Mesenchymal stem cell (in vitro differentiated cells and primary cell): ENCODE data around the gene DEPDC4.

Experiments
- DNase-seq: peaks from one replicate; pipeline ENCODE4 v3.0.0-alpha.2; 2013
- H2AFZ ChIP-seq: one replicate; pipeline ENCODE4 v1.6.1; 2013; ENCODE audit warnings: low read depth, mild to moderate bottlenecking, control low read depth, inconsistent platforms, low read length, moderate library complexity
- H2AK5ac ChIP-seq: 2 replicates; pipeline ENCODE4 v1.6.1; 2013; ENCODE audit warnings: low read length, moderate library complexity, mild to moderate bottlenecking, inconsistent platforms; ENCODE audit not compliant: severe bottlenecking
- H2BK120ac ChIP-seq: one replicate; pipeline ENCODE4 v1.6.1; 2013; ENCODE audit warnings: low read depth, mild to moderate bottlenecking, inconsistent platforms, low read length, moderate library complexity
- H2BK12ac ChIP-seq, 2 experiments: one replicate each; pipeline ENCODE4 v1.6.1; 2013; ENCODE audit warnings: inconsistent platforms in 2 of 2, low read length in 2 of 2, mild to moderate bottlenecking in 2 of 2, moderate library complexity in 2 of 2, control low read depth in 1 of 2
- H2BK15ac ChIP-seq: one replicate; pipeline ENCODE4 v1.6.1; 2013; ENCODE audit warnings: mild to moderate bottlenecking, low read depth, inconsistent platforms; ENCODE audit not compliant: poor library complexity, severe bottlenecking
- H2BK5ac ChIP-seq: 2 replicates; pipeline ENCODE4 v1.6.1; 2013; ENCODE audit warnings: low read depth, mild to moderate bottlenecking, low read length, control low read depth, inconsistent platforms; ENCODE audit not compliant: poor library complexity, severe bottlenecking
- H3K14ac ChIP-seq, 2 experiments: one replicate each; pipeline ENCODE4 v1.6.1; 2013; ENCODE audit warnings: inconsistent platforms in 2 of 2, low read length in 2 of 2, control low read depth in 1 of 2, mild to moderate bottlenecking in 1 of 2, moderate library complexity in 1 of 2
- H3K18ac ChIP-seq, 2 experiments: one replicate each; pipeline ENCODE4 v1.6.1; 2013; ENCODE audit warnings: inconsistent platforms in 2 of 2, low read length in 2 of 2, control low read depth in 1 of 2, low read depth in 1 of 2, mild to moderate bottlenecking in 1 of 2
- H3K23ac ChIP-seq, 2 experiments: one replicate each; pipeline ENCODE4 v1.6.1; 2013; ENCODE audit warnings: inconsistent platforms in 2 of 2, low read length in 2 of 2, mild to moderate bottlenecking in 2 of 2, moderate library complexity in 2 of 2, control low read depth in 1 of 2
- H3K27ac ChIP-seq: 2 replicates; pipeline ENCODE4 v1.5.1; 2013; ENCODE audit warnings: mild to moderate bottlenecking, moderate library complexity, low read length, control low read depth, inconsistent platforms; ENCODE audit not compliant: poor library complexity, severe bottlenecking
- H3K27me3 ChIP-seq, 2 experiments: 2 replicates each; pipeline versions ENCODE4 v1.6.1 to v1.7.0; 2013; ENCODE audit warnings: low read length in 2 of 2, mild to moderate bottlenecking in 2 of 2, moderate library complexity in 2 of 2, control low read depth in 1 of 2, inconsistent platforms in 1 of 2; ENCODE audit not compliant: control insufficient read depth in 1 of 2, insufficient read depth in 1 of 2
- H3K36me3 ChIP-seq, 2 experiments: 2 replicates each; pipeline versions ENCODE4 v1.6.1 to v1.7.0; 2013; ENCODE audit warnings: low read length in 2 of 2, control low read depth in 1 of 2, inconsistent platforms in 1 of 2, low read depth in 1 of 2, mild to moderate bottlenecking in 1 of 2; ENCODE audit not compliant: insufficient read depth in 2 of 2, control insufficient read depth in 1 of 2
- H3K4ac ChIP-seq, 2 experiments: one replicate each; pipeline ENCODE4 v1.6.1; 2013; ENCODE audit warnings: inconsistent platforms in 2 of 2, low read length in 2 of 2, mild to moderate bottlenecking in 2 of 2, moderate library complexity in 2 of 2, control low read depth in 1 of 2, low read depth in 1 of 2
- H3K4me1 ChIP-seq: 2 replicates; pipeline ENCODE4 v1.6.1; 2013; ENCODE audit warnings: low read depth, low read length, control low read depth; ENCODE audit not compliant: control insufficient read depth, insufficient read depth
- H3K4me2 ChIP-seq: 2 replicates; pipeline ENCODE4 v1.6.1; 2013; ENCODE audit warnings: low read length, mild to moderate bottlenecking, inconsistent platforms; ENCODE audit not compliant: poor library complexity, severe bottlenecking
- H3K4me3 ChIP-seq, 2 experiments: 2 replicates each; pipeline versions ENCODE4 v1.5.1 to v1.7.0; 2013; ENCODE audit warnings: low read length in 2 of 2, mild to moderate bottlenecking in 2 of 2, control low read depth in 1 of 2, low read depth in 1 of 2; ENCODE audit not compliant: insufficient read depth in 1 of 2
- H3K79me1 ChIP-seq: replicated peaks from 2 replicates; pipeline ENCODE4 v1.6.1; 2013; ENCODE audit warnings: mild to moderate bottlenecking, control low read depth, low read length, inconsistent platforms; ENCODE audit not compliant: poor library complexity, severe bottlenecking
- H3K9ac ChIP-seq: 2 replicates; pipeline ENCODE4 v1.7.0; 2013; ENCODE audit warnings: mild to moderate bottlenecking, low read length, moderate library complexity
- H3K9me3 ChIP-seq: 2 replicates; pipeline ENCODE4 v1.7.0; 2013; ENCODE audit warnings: mild to moderate bottlenecking, low read length; ENCODE audit not compliant: control insufficient read depth
- H4K8ac ChIP-seq: one replicate; pipeline ENCODE4 v1.6.1; 2013; ENCODE audit warnings: inconsistent platforms, mild to moderate bottlenecking, low read length, moderate library complexity
- H4K91ac ChIP-seq: one replicate; pipeline ENCODE4 v1.6.1; 2013; ENCODE audit warnings: mild to moderate bottlenecking, low read length, inconsistent platforms
- WGBS: methylation state at CpG from one replicate; pipeline ENCODE4 v1.1.7; 2013; ENCODE audit warnings: mixed read lengths; 5-methylcytosine and 5-hydroxymethylcytosine counted together

Gene DEPDC4

GRCh38 chr12:100221523-100221922, 45.4 kb downstream of the DEPDC4 start:
- no peak overlapping the region for H3K27ac ChIP-seq
- no peak overlapping the region for H2BK5ac ChIP-seq
- H2BK15ac ChIP-seq: no peak overlapping the region
- H3K9ac ChIP-seq: no peak overlapping the region
- no peak overlapping the region for H2AK5ac ChIP-seq
- no peaks in the 10 kb centered on the region for H3K27me3 ChIP-seq
- H4K8ac ChIP-seq: no peak overlapping the region
- no peak overlapping the region for H3K18ac ChIP-seq
- no peak overlapping the region for H2BK12ac ChIP-seq
- peaks cover 9 to 75% of the 10 kb centered on the region in 2 experiments for H3K36me3 ChIP-seq
- no peak for DNase-seq
- no peak overlapping the region for H3K4me3 ChIP-seq
- H2AFZ ChIP-seq: no peak overlapping the region
- no peak overlapping the region for H4K91ac ChIP-seq
- H3K4me1 ChIP-seq: no peaks in the 10 kb centered on the region
- no peaks in the 10 kb centered on the region for H3K9me3 ChIP-seq
- no peak overlapping the region for H3K4ac ChIP-seq
- H3K4me2 ChIP-seq: no peak overlapping the region
- H3K79me1 ChIP-seq: no peaks in the 10 kb centered on the region
- H3K14ac ChIP-seq: no peak overlapping the region
- 96% methylated on average over 2 of the region's 3 CpGs for WGBS
- H2BK120ac ChIP-seq: no peak overlapping the region
- H3K23ac ChIP-seq: no peak overlapping the region

GRCh38 chr12:100219328-100220109, 47.4 kb downstream of the DEPDC4 start:
- Histone ChIP-seq H2BK15ac (no peak overlapping the region), H2BK12ac (no peak overlapping the region), H3K36me3 (peaks cover 13 to 75% of the 10 kb centered on the region in 2 experiments), H3K4me1 (peaks cover 3% of the 10 kb centered on the region), H3K18ac (no peak overlapping the region), H3K27ac (no peak overlapping the region), H2AK5ac (no peak overlapping the region), H3K79me1 (peaks cover 2% of the 10 kb centered on the region), H3K4me3 (no peak overlapping the region), H2BK5ac (no peak overlapping the region), H3K4me2 (no peak overlapping the region), H3K23ac (no peak overlapping the region), H3K14ac (no peak overlapping the region), H2BK120ac (no peak overlapping the region), H3K27me3 (no peaks in the 10 kb centered on the region), H2AFZ (no peak overlapping the region), H3K9ac (no peak overlapping the region), H4K91ac (no peak overlapping the region), H3K9me3 (no peaks in the 10 kb centered on the region), H4K8ac (no peak overlapping the region), H3K4ac (no peak overlapping the region)
- no peak for DNase-seq
- WGBS: 98% methylated on average over 4 of the region's 5 CpGs

- Histone ChIP-seq H2BK5ac (no peak overlapping the region), H2AK5ac (no peak overlapping the region), H2BK120ac (no peak overlapping the region), H4K91ac (no peak overlapping the region), H2BK12ac (no peak overlapping the region), H2AFZ (no peak overlapping the region), H3K18ac (no peak overlapping the region), H3K79me1 (peaks cover 2% of the 10 kb centered on the region), H3K4me2 (no peak overlapping the region), H3K9ac (no peak overlapping the region), H3K36me3 (peaks cover 11 to 78% of the 10 kb centered on the region in 2 experiments), H3K27ac (no peak overlapping the region), H2BK15ac (no peak overlapping the region), H3K14ac (no peak overlapping the region), H3K4me3 (no peak overlapping the region), H3K23ac (no peak overlapping the region), H4K8ac (no peak overlapping the region), H3K4me1 (peaks cover 3% of the 10 kb centered on the region), H3K4ac (no peak overlapping the region), H3K9me3 (no peaks in the 10 kb centered on the region), H3K27me3 (no peaks in the 10 kb centered on the region)
- no peak for DNase-seq
- WGBS: 98% methylated on average over 4 of the region's 4 CpGs
Measured at GRCh38 chr12:100216337-100216736, 50.5 kb downstream of the DEPDC4 start.

- no peak overlapping the region for H3K18ac ChIP-seq
- no peak overlapping the region for H3K4me2 ChIP-seq
- H3K36me3 ChIP-seq: peaks cover 14 to 80% of the 10 kb centered on the region in 2 experiments
- no CpG with 5 or more reads among the region's 1 CpG for WGBS
- H3K23ac ChIP-seq: no peak overlapping the region
- no peak overlapping the region for H3K4ac ChIP-seq
- no peak overlapping the region for H3K27ac ChIP-seq
- no peak overlapping the region for H4K91ac ChIP-seq
- no peak for DNase-seq
- H3K79me1 ChIP-seq: peaks cover 3% of the 10 kb centered on the region
- no peak overlapping the region for H2BK120ac ChIP-seq
- H3K4me1 ChIP-seq: peaks cover 3% of the 10 kb centered on the region
- peak overlapping the region; percentile 41 for H3K9ac ChIP-seq
- H2BK15ac ChIP-seq: no peak overlapping the region
- no peak overlapping the region for H4K8ac ChIP-seq
- no peaks in the 10 kb centered on the region for H3K9me3 ChIP-seq
- no peaks in the 10 kb centered on the region for H3K27me3 ChIP-seq
- H2AFZ ChIP-seq: no peak overlapping the region
- H2BK12ac ChIP-seq: no peak overlapping the region
- H3K14ac ChIP-seq: no peak overlapping the region
- H2AK5ac ChIP-seq: no peak overlapping the region
- H3K4me3 ChIP-seq: peak overlapping the region in 1 of 2 experiments; percentile 5
- H2BK5ac ChIP-seq: no peak overlapping the region
Measured at GRCh38 chr12:100215209-100215608, 51.7 kb downstream of the DEPDC4 start.
